ENCODE data around the gene PPP2R5C. TPM values are rescaled to one million over a fixed set of nuclear protein-coding genes. Genes with fewer than 3 reads are reported as not detected.

PPP2R5C gene
- total RNA-seq, 6 donors from 2014 or later = 105 to 208 (median 133) TPM

DNA sequence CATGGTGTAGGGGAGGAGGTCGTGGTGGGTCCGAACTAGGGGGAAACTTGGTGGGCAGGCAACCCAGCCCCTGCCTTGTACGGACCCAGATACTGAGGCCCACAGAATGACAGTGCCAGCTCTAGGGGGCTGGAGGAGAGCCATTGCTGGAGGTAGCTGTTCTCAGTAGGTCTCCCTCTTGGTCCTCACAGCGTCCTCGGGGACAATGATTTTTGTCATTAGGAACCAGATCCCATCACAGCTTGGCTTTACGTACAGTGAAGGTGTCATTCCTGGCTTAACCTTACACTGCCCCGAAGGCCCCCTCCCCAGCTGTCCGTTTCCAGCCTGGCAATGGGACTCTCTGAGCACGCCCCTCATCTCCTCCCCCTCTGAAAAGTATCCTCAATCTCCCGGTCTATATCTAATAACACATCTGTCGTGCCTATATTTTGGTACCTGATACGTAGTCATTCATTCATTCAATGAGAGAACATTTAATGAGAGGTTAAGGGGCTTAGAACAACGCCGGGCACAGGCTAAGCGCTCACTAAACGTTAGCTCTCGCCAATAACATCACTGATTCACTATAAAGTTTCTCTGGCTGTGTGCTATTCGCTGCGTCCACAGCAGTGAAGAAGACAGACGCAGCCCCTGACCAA lies 202.3 kb downstream of the PPP2R5C start:
- Histone ChIP-seq H3K4me3 (peak overlapping the region in 3 of 4 donors; percentile 79 to 94 (median 88)), H3K27ac (peak overlapping the region in 3 of 4 donors; percentile 27 to 98 (median 95)), H3K9me3 (no peaks in the 10 kb centered on the region), H3K36me3 (peaks cover 0 to 2% (median 0%) of the 10 kb centered on the region in 4 donors), H3K27me3 (no peaks in the 10 kb centered on the region), H3K4me1 (peaks cover 27 to 47% (median 34%) of the 10 kb centered on the region in 4 donors)
- TF ChIP-seq POLR2AphosphoS5 (IDR thresholded peaks at IDR 0.05) (no peak), POLR2A (IDR thresholded peaks at IDR 0.05) (no peak), EP300 (IDR thresholded peaks at IDR 0.05) (no peak)
- TF ChIP-seq, protein P1, sequence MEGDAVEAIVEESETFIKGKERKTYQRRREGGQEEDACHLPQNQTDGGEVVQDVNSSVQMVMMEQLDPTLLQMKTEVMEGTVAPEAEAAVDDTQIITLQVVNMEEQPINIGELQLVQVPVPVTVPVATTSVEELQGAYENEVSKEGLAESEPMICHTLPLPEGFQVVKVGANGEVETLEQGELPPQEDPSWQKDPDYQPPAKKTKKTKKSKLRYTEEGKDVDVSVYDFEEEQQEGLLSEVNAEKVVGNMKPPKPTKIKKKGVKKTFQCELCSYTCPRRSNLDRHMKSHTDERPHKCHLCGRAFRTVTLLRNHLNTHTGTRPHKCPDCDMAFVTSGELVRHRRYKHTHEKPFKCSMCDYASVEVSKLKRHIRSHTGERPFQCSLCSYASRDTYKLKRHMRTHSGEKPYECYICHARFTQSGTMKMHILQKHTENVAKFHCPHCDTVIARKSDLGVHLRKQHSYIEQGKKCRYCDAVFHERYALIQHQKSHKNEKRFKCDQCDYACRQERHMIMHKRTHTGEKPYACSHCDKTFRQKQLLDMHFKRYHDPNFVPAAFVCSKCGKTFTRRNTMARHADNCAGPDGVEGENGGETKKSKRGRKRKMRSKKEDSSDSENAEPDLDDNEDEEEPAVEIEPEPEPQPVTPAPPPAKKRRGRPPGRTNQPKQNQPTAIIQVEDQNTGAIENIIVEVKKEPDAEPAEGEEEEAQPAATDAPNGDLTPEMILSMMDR (IDR thresholded peaks at IDR 0.05) = no peak
- ATAC-seq (ENCODE audit: low FRiP score in 2 of 2) (no peak), DNase-seq (no peak)
- 61 to 62% methylated on average over 19 to 20 of the region's 20 CpGs for WGBS, 2 donors

DNA sequence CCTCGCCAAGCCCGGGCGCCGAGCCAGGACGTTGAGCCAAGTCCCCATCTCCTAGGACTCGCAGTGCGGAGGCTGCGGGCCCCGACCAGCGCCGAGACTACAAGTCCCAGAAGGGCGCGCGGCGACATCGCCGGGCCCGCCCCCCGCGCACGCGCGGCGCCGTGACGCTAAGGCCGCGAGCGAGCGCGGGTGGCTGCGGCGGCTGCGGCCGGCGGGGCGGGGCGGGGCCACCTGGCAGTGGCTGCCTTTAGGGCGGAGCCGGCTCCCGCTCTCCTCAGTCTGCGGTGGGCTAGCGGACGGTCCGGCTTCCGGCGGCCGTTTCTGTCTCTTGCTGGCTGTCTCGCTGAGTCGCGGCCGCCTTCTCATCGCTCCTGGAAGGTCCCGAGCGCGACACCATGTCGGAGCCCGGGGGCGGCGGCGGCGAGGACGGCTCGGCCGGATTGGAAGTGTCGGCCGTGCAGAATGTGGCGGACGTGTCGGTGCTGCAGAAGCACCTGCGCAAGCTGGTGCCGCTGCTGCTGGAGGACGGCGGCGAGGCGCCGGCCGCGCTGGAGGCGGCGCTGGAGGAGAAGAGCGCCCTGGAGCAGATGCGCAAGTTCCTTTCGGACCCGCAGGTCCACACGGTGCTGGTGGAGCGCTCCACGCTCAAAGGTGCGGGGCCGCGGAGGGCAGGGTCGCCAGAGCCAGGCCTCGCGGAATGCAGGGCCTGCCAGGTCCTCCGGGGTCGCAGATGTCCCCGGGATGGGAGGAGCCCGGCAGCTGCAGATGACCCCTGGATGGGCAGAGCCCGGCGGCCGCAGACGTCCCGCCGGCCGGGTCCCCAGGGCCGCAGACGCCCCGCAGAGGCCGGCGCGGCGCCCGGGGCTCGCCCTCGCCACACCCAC lies 203.0 kb downstream of the PPP2R5C start, which contains the start of gene DYNC1H1:
DYNC1H1 (plus strand) TSS at position 277 of the 884 bp plus-strand sequence; CDS start at position 396, 119 bp downstream.
- Histone ChIP-seq H3K36me3 (peaks cover 0 to 5% (median 1%) of the 10 kb centered on the region in 4 donors), H3K27me3 (no peaks in the 10 kb centered on the region), H3K4me1 (peaks cover 27 to 47% (median 34%) of the 10 kb centered on the region in 4 donors), H3K4me3 (peak within 1 kb of the TSS; percentile 79 to 100 (median 91)), H3K9me3 (no peaks in the 10 kb centered on the region), H3K27ac (peak within 1 kb of the TSS; percentile 95 to 98 (median 96))
- ATAC-seq (ENCODE audit: low FRiP score in 2 of 2) (peak; percentile 91 to 95), DNase-seq (peak; percentile 94 to 99)
- no peak for TF ChIP-seq EP300 (IDR thresholded peaks at IDR 0.05)
- TF ChIP-seq, protein P1 (IDR thresholded peaks at IDR 0.05) = peak in 2 of 6 experiments; percentile 21 to 31
- peak; percentile 90 to 98 for TF ChIP-seq POLR2AphosphoS5 (IDR thresholded peaks at IDR 0.05)
- TF ChIP-seq POLR2A (IDR thresholded peaks at IDR 0.05) = peak in 3 of 4 donors; percentile 97 to 98 (median 98)
- WGBS, 2 donors = 0% methylated on average over 66 of the region's 115 CpGs; no CpG with 5 or more reads in 1 of the 2 donors

DNA sequence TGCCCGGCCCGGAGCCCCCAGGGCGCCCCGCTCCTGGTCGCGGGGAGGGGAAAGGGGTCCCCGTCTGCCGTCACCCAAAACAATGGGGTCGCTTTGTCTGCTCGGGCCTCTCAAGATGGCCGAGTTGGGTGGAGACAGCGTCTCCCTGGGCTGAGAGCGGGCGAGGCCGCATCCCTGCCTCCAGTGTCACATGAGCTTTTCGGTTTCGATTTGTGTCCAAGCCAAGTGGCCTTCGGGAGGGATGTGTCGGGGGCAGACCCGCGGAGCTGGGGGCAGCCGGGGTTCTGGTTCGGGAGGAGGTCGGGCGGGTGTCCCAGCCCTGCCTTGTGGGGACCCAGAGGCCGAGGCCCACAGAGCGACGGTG lies 203.7 kb downstream of the PPP2R5C start:
- peak overlapping the region; percentile 95 to 98 (median 96) for H3K27ac ChIP-seq
- peaks cover 29 to 47% (median 34%) of the 10 kb centered on the region in 4 donors for H3K4me1 ChIP-seq
- peak; percentile 69 to 71 for ATAC-seq (ENCODE audit: low FRiP score in 2 of 2)
- no peaks in the 10 kb centered on the region for H3K9me3 ChIP-seq
- 0 to 1% methylated on average over 13 to 19 of the region's 28 CpGs for WGBS, 2 donors
- H3K36me3 ChIP-seq = peaks cover 0 to 11% (median 1%) of the 10 kb centered on the region in 4 donors
- peak overlapping the region; percentile 79 to 100 (median 91) for H3K4me3 ChIP-seq
- TF ChIP-seq POLR2A (IDR thresholded peaks at IDR 0.05) = peak in 1 of 4 donors; percentile 26
- TF ChIP-seq, protein P1 (IDR thresholded peaks at IDR 0.05) = peak in 1 of 6 experiments; percentile 7
- TF ChIP-seq EP300 (IDR thresholded peaks at IDR 0.05) = no peak
- peak in 1 of 2 donors; percentile 70 for TF ChIP-seq POLR2AphosphoS5 (IDR thresholded peaks at IDR 0.05)
- H3K27me3 ChIP-seq = no peaks in the 10 kb centered on the region
- peak; percentile 76 to 90 for DNase-seq

DNA sequence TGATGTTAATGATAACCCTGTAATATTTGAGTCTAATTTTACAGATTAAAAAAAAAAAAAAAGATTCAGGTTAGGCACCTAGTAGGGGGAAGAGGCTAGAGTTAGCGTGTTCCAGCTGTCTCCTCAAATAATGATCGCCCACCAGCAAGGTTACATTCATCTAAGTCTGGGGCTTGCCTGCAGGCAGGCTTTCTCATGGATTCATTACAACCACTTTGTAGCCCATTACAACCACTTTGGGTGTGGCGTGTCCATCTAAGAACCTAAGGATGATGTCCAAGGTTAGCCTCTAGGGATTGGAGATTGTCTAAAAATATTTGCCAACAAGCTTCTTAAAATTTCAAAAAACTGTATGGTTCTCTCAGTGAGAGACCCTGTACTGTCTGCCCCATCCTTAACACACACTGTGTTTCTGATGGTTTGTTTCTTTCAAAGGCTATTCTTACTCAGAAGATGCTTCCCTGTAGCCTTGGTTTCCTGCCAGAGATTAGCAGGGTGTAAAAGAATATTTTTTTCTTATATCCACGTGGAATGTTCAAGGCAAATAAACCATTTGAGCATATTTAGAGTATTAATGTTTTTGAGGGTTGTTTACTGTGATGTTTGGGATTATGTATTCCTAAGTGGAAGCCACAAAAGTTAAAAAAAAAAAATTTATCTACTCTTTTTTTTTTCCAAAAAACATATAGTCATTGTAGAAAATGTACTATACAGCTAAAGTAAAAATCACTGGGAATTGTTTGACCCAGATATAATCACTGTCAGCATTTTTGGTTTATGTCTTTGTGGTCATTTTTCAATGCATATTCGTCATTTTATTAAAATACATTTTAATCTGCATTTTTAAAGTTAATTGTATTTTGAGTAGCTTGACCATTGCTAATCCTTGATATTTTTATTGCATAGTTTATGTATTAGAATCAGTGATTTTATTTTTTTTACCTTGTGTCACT lies 204.5 kb downstream of the PPP2R5C start:
- Histone ChIP-seq H3K36me3 (peaks cover 0 to 11% (median 1%) of the 10 kb centered on the region in 4 donors), H3K4me3 (peak overlapping the region; percentile 79 to 100 (median 91)), H3K27me3 (no peaks in the 10 kb centered on the region), H3K9me3 (no peaks in the 10 kb centered on the region), H3K27ac (peak overlapping the region; percentile 95 to 98 (median 96)), H3K4me1 (peaks cover 30 to 52% (median 35%) of the 10 kb centered on the region in 4 donors)
- ATAC-seq (ENCODE audit: low FRiP score in 2 of 2) (no peak), DNase-seq (no peak)
- TF ChIP-seq POLR2A (IDR thresholded peaks at IDR 0.05) (no peak), EP300 (IDR thresholded peaks at IDR 0.05) (no peak), POLR2AphosphoS5 (IDR thresholded peaks at IDR 0.05) (no peak)
- TF ChIP-seq, protein P1 (IDR thresholded peaks at IDR 0.05) = no peak
- 42 to 53% methylated on average over 5 of the region's 5 CpGs for WGBS, 2 donors

All from upper lobe of left lung (tissue), 6 donors.